Osteocyte (in vitro differentiated cells): ENCODE measurements around the gene IFT43. TPM values are rescaled to one million over a fixed set of nuclear protein-coding genes. Genes with fewer than 3 reads are reported as not detected.

Source experiments
- DNase-seq: peaks from one replicate; pipeline ENCODE4 v3.0.0; 2021; ENCODE audit warnings: mixed read lengths; ENCODE audit not compliant: unreplicated experiment; ENCODE audit errors: extremely low spot score
- H3K27ac Mint-ChIP-seq: one replicate; pipeline ENCODE4 v1.8.0; 2021; ENCODE audit warnings: mild to moderate bottlenecking, mixed read lengths; ENCODE audit not compliant: unreplicated experiment
- H3K27me3 Mint-ChIP-seq: one replicate; pipeline ENCODE4 v1.8.0; 2021; ENCODE audit warnings: mixed read lengths; ENCODE audit not compliant: unreplicated experiment
- H3K36me3 Mint-ChIP-seq: one replicate; pipeline ENCODE4 v1.8.0; 2021; ENCODE audit warnings: mixed read lengths; ENCODE audit not compliant: unreplicated experiment
- H3K4me1 Mint-ChIP-seq: one replicate; pipeline ENCODE4 v1.8.0; 2021; ENCODE audit warnings: mixed read lengths; ENCODE audit not compliant: unreplicated experiment
- H3K4me3 Mint-ChIP-seq: one replicate; pipeline ENCODE4 v1.8.0; 2021; ENCODE audit warnings: mild to moderate bottlenecking, moderate library complexity, mixed read lengths; ENCODE audit not compliant: unreplicated experiment
- H3K9me3 Mint-ChIP-seq: one replicate; pipeline ENCODE4 v1.8.0; 2021; ENCODE audit warnings: mixed read lengths; ENCODE audit not compliant: unreplicated experiment
- total RNA-seq: library from RNA; stranded (reverse); gene quantifications from 2 replicates; pipeline ENCODE4 v1.2.1, GENCODE V29; 2021
- TF ChIP-seq, protein P1 (sequence below): fragments of 200-600 bp; sonication (generic); IDR thresholded peaks from 2 replicates; pipeline ENCODE4 v1.5.0; 2021; ENCODE audit warnings: antibody characterized with exemption, mild to moderate bottlenecking, moderate library complexity

The IFT43 gene
- total RNA-seq, 1 donor from 2014 or later = 29.0 TPM

DNA sequence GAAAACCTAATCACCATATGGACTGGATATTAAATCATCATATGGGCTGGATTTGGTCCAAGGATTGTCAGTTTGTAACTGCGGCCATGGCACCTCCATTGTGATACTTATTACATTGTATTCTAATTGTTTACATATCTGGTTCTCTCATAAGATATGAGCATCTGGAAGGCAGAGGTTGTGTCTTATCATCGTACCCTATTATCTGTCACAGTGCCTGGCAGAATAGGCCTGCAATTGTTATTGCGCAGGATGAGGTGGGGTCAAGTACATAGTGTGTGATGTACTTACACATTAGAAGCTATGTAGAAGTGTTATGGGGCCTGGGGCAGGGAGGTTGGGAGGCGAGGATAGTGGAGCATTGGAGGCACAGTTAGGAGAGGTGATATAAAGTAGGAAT, 4.7 kb downstream of the IFT43 start:
- Mint-ChIP-seq H3K27ac (no peak overlapping the region), H3K27me3 (no peaks in the 10 kb centered on the region), H3K4me3 (no peak overlapping the region), H3K36me3 (peaks cover 27% of the 10 kb centered on the region), H3K4me1 (peaks cover 16% of the 10 kb centered on the region), H3K9me3 (no peaks in the 10 kb centered on the region)
- TF ChIP-seq, protein P1, sequence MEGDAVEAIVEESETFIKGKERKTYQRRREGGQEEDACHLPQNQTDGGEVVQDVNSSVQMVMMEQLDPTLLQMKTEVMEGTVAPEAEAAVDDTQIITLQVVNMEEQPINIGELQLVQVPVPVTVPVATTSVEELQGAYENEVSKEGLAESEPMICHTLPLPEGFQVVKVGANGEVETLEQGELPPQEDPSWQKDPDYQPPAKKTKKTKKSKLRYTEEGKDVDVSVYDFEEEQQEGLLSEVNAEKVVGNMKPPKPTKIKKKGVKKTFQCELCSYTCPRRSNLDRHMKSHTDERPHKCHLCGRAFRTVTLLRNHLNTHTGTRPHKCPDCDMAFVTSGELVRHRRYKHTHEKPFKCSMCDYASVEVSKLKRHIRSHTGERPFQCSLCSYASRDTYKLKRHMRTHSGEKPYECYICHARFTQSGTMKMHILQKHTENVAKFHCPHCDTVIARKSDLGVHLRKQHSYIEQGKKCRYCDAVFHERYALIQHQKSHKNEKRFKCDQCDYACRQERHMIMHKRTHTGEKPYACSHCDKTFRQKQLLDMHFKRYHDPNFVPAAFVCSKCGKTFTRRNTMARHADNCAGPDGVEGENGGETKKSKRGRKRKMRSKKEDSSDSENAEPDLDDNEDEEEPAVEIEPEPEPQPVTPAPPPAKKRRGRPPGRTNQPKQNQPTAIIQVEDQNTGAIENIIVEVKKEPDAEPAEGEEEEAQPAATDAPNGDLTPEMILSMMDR = no peak
- DNase-seq = no peak

- H3K9me3 Mint-ChIP-seq = no peaks in the 10 kb centered on the region
- no peak overlapping the region for H3K27ac Mint-ChIP-seq
- peaks cover 30% of the 10 kb centered on the region for H3K36me3 Mint-ChIP-seq
- DNase-seq = no peak
- TF ChIP-seq, protein P1 = no peak
- H3K4me1 Mint-ChIP-seq = peaks cover 5% of the 10 kb centered on the region
- no peak overlapping the region for H3K4me3 Mint-ChIP-seq
- no peaks in the 10 kb centered on the region for H3K27me3 Mint-ChIP-seq
These were observed 6.2 kb downstream of the IFT43 start for GRCh38 chr14:75991753-75992152.

- DNase-seq = no peak
- Mint-ChIP-seq H3K4me3 (no peak overlapping the region), H3K27me3 (no peaks in the 10 kb centered on the region), H3K9me3 (no peaks in the 10 kb centered on the region), H3K4me1 (no peaks in the 10 kb centered on the region), H3K36me3 (peaks cover 42% of the 10 kb centered on the region), H3K27ac (no peak overlapping the region)
- TF ChIP-seq, protein P1 = no peak
These were observed 8.0 kb downstream of the IFT43 start for GRCh38 chr14:75993567-75994041.

DNA sequence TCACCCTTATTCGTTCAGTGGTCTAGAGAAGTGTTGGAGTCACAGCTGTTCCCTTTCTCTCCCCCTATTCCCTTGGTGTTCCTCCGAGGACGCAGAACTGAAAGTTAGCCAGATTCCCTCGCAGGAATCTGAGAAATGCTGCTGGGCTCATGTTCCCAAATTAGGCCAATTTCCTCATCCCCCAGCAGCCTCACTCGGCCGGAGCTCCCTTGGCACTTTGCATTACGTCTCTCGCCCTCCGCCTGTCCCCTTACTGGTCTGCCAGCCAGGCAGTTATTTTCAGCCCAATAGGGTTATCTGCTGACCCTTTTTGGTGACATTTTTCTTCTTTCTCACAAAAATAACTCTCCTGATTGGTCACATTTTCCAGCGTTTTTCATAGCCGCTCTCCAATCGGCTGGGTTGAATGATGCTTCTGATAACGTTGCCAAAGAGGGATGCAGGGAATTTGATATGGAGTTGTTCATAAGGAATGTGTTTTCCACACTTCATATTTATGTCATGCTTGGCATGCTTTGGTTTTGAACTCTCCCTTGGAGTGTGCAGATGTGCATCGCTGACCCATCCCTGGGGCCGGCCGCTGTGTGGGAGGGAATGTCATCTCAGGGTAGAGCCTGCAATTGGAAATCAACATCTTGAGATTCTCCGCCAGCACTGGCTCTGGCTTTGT, 9.9 kb downstream of the IFT43 start:
- Mint-ChIP-seq H3K4me1 (no peaks in the 10 kb centered on the region), H3K36me3 (peaks cover 41% of the 10 kb centered on the region), H3K27me3 (no peaks in the 10 kb centered on the region), H3K9me3 (no peaks in the 10 kb centered on the region), H3K4me3 (no peak overlapping the region), H3K27ac (no peak overlapping the region)
- TF ChIP-seq, protein P1 = no peak
- no peak for DNase-seq

DNA sequence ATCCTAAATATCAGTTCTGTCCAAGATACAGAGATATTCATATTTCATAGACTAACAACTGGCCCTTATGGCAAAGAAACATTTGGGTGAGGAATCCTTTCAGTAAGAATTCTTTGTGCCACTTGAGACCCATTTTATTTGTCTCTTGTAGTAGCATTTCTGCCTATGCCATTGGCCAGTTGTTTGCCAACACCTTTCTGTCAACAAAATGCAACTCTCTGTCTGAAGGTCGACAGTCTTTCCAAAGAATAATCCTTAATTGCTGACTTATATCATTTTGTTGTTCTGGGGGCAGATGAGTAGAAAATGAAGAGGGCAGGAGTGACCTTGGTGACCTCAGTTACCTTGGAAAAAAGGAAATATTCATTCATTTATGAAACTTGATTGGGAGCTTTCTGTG, 10.9 kb downstream of the IFT43 start:
- no peaks in the 10 kb centered on the region for H3K9me3 Mint-ChIP-seq
- peaks cover 49% of the 10 kb centered on the region for H3K36me3 Mint-ChIP-seq
- H3K27ac Mint-ChIP-seq = no peak overlapping the region
- no peak overlapping the region for H3K4me3 Mint-ChIP-seq
- DNase-seq = no peak
- TF ChIP-seq, protein P1 = no peak
- H3K27me3 Mint-ChIP-seq = no peaks in the 10 kb centered on the region
- no peaks in the 10 kb centered on the region for H3K4me1 Mint-ChIP-seq
